ENCODE measurements around the gene NRXN3.

Gene NRXN3

GRCh38 chr14:78519863-78520262, 349.7 kb downstream of the NRXN3 start:
- no peaks in the 10 kb centered on the region for H3K9me2 ChIP-seq (replicated peaks; ENCODE audit: insufficient read depth, low read length)
- H3K79me2 ChIP-seq (ENCODE audit: insufficient read depth, low read length) = no peaks in the 10 kb centered on the region
- no peak overlapping the region for H3K4me2 ChIP-seq (ENCODE audit: low read depth, low read length, poor library complexity, severe bottlenecking)
- H2AFZ ChIP-seq (ENCODE audit: low read depth, low read length, severe bottlenecking) = no peak overlapping the region
- no peaks in the 10 kb centered on the region for H3K36me3 ChIP-seq (ENCODE audit: low read length)
- H3K9me3 ChIP-seq (ENCODE audit: insufficient read depth, low read length) = no peaks in the 10 kb centered on the region
- no peaks in the 10 kb centered on the region for H3K27me3 ChIP-seq (ENCODE audit: low read length)
- no peaks in the 10 kb centered on the region for H3F3A ChIP-seq (ENCODE audit: insufficient read depth)
- no peak overlapping the region for H3K9ac ChIP-seq (ENCODE audit: low read length)
- H3K4me3 ChIP-seq (ENCODE audit: insufficient read depth, low read length, poor library complexity, severe bottlenecking) = no peak overlapping the region
- H3K27ac ChIP-seq (ENCODE audit: low read depth, low read length) = no peak overlapping the region
- H4K20me1 ChIP-seq (ENCODE audit: low read depth, low read length) = no peaks in the 10 kb centered on the region
- TF ChIP-seq EZH2phosphoT487 (conservative IDR thresholded peaks at IDR 0.05; ENCODE audit: low read length) (no peak), CTCF (IDR thresholded peaks at IDR 0.05; ENCODE audit: insufficient read depth, low read length, poor library complexity, severe bottlenecking) (no peak)

DNA sequence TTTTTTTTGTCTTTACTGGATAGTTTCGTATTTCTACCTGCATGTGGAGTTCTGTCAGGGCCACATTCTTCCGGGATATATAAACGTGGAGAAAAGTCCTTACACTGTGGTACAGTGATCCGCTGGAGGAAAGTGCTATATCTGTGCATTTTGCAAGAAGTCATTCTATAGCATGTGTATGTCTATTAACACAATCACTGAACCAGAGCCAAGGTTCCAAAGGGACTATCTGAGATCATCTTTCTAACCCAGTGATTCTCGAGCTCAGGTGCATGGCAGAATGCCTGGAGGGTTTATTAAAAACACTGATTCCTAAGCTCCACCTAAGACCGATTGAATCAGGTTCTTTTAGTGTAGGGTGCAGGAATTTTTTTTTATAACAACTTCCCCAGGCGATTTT, 354.0 kb downstream of the NRXN3 start:
- Histone ChIP-seq H3K79me2 (ENCODE audit: insufficient read depth, low read length) (no peaks in the 10 kb centered on the region), H3K9ac (ENCODE audit: low read length) (no peak overlapping the region), H3K9me3 (ENCODE audit: insufficient read depth, low read length) (no peaks in the 10 kb centered on the region), H3F3A (ENCODE audit: insufficient read depth) (no peaks in the 10 kb centered on the region), H3K27ac (ENCODE audit: low read depth, low read length) (no peak overlapping the region), H3K36me3 (ENCODE audit: low read length) (no peaks in the 10 kb centered on the region), H3K4me2 (ENCODE audit: low read depth, low read length, poor library complexity, severe bottlenecking) (no peak overlapping the region), H2AFZ (ENCODE audit: low read depth, low read length, severe bottlenecking) (no peak overlapping the region), H3K4me3 (ENCODE audit: insufficient read depth, low read length, poor library complexity, severe bottlenecking) (no peak overlapping the region), H3K27me3 (ENCODE audit: low read length) (no peaks in the 10 kb centered on the region), H4K20me1 (ENCODE audit: low read depth, low read length) (no peaks in the 10 kb centered on the region), H3K9me2 (replicated peaks; ENCODE audit: insufficient read depth, low read length) (no peaks in the 10 kb centered on the region)
- TF ChIP-seq EZH2phosphoT487 (conservative IDR thresholded peaks at IDR 0.05; ENCODE audit: low read length) (no peak), CTCF (IDR thresholded peaks at IDR 0.05; ENCODE audit: insufficient read depth, low read length, poor library complexity, severe bottlenecking) (no peak)

GRCh38 chr14:78524766-78525165, 354.6 kb downstream of the NRXN3 start:
- H3K9ac ChIP-seq (ENCODE audit: low read length) = no peak overlapping the region
- no peaks in the 10 kb centered on the region for H3K27me3 ChIP-seq (ENCODE audit: low read length)
- TF ChIP-seq CTCF (IDR thresholded peaks at IDR 0.05; ENCODE audit: insufficient read depth, low read length, poor library complexity, severe bottlenecking) (no peak), EZH2phosphoT487 (conservative IDR thresholded peaks at IDR 0.05; ENCODE audit: low read length) (no peak)
- no peaks in the 10 kb centered on the region for H3F3A ChIP-seq (ENCODE audit: insufficient read depth)
- H2AFZ ChIP-seq (ENCODE audit: low read depth, low read length, severe bottlenecking) = no peak overlapping the region
- no peaks in the 10 kb centered on the region for H3K79me2 ChIP-seq (ENCODE audit: insufficient read depth, low read length)
- no peaks in the 10 kb centered on the region for H4K20me1 ChIP-seq (ENCODE audit: low read depth, low read length)
- H3K27ac ChIP-seq (ENCODE audit: low read depth, low read length) = no peak overlapping the region
- H3K9me2 ChIP-seq (replicated peaks; ENCODE audit: insufficient read depth, low read length) = no peaks in the 10 kb centered on the region
- H3K4me2 ChIP-seq (ENCODE audit: low read depth, low read length, poor library complexity, severe bottlenecking) = no peak overlapping the region
- no peaks in the 10 kb centered on the region for H3K36me3 ChIP-seq (ENCODE audit: low read length)
- no peaks in the 10 kb centered on the region for H3K9me3 ChIP-seq (ENCODE audit: insufficient read depth, low read length)
- no peak overlapping the region for H3K4me3 ChIP-seq (ENCODE audit: insufficient read depth, low read length, poor library complexity, severe bottlenecking)

DNA sequence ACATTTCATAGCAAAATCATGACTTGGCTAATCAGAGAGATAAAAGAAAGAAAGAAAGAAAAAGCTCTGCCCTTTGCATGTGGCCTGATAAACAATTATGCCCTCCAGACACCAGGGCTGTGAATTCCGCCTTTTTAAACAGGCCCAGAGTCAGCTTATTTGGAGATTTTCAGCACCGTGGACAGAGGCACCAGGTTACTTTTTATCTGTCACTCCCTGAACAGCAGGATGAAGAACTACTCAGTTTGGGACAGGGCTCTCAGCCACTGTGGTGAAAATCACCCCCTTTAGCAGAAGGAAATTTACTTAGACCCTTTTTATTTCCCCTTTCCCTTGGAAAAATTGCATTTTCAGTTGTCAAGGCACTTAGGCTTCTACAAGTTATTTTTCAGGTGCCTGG, 359.9 kb downstream of the NRXN3 start:
- Histone ChIP-seq H2AFZ (ENCODE audit: low read depth, low read length, severe bottlenecking) (no peak overlapping the region), H3K27ac (ENCODE audit: low read depth, low read length) (no peak overlapping the region), H3K4me2 (ENCODE audit: low read depth, low read length, poor library complexity, severe bottlenecking) (no peak overlapping the region), H3K9me3 (ENCODE audit: insufficient read depth, low read length) (no peaks in the 10 kb centered on the region), H4K20me1 (ENCODE audit: low read depth, low read length) (no peaks in the 10 kb centered on the region), H3K36me3 (ENCODE audit: low read length) (no peaks in the 10 kb centered on the region), H3K79me2 (ENCODE audit: insufficient read depth, low read length) (no peaks in the 10 kb centered on the region), H3K9me2 (replicated peaks; ENCODE audit: insufficient read depth, low read length) (no peaks in the 10 kb centered on the region), H3K4me3 (ENCODE audit: insufficient read depth, low read length, poor library complexity, severe bottlenecking) (no peak overlapping the region), H3K27me3 (ENCODE audit: low read length) (no peaks in the 10 kb centered on the region), H3K9ac (ENCODE audit: low read length) (no peak overlapping the region), H3F3A (ENCODE audit: insufficient read depth) (no peaks in the 10 kb centered on the region)
- TF ChIP-seq CTCF (IDR thresholded peaks at IDR 0.05; ENCODE audit: insufficient read depth, low read length, poor library complexity, severe bottlenecking) (no peak), EZH2phosphoT487 (conservative IDR thresholded peaks at IDR 0.05; ENCODE audit: low read length) (no peak)
